DND-41 (cell line): ENCODE measurements around the gene TXNDC2.

Experiments
- ATAC-seq: fragments of 200-7000 bp; cut with Tn5 transposase; 3 replicates; pipeline ENCODE4 v1.9.1; 2021; ENCODE audit warnings: low read depth; ENCODE audit not compliant: insufficient read depth
- DNase-seq: peaks from one replicate; pipeline ENCODE4 v3.0.0-alpha.2; 2020
- H2AFZ ChIP-seq: 2 replicates; pipeline ENCODE4 v1.6.0; 2012; ENCODE audit warnings: low read depth, low read length
- H3K27ac ChIP-seq: 2 replicates; pipeline ENCODE4 v1.5.1; 2012; ENCODE audit warnings: low read length, inconsistent platforms
- H3K27me3 ChIP-seq: fragments of 200-600 bp; sonication (generic); 2 replicates; pipeline ENCODE4 v1.6.0; 2012; ENCODE audit warnings: low read length, mild to moderate bottlenecking, inconsistent platforms; ENCODE audit not compliant: insufficient read depth, poor library complexity
- H3K36me3 ChIP-seq: 2 replicates; pipeline ENCODE4 v1.5.1; 2012; ENCODE audit warnings: low read length, inconsistent platforms; ENCODE audit not compliant: insufficient read depth
- H3K4me1 ChIP-seq: 2 replicates; pipeline ENCODE4 v1.5.1; 2012; ENCODE audit warnings: mild to moderate bottlenecking, low read length; ENCODE audit not compliant: insufficient read depth
- H3K4me2 ChIP-seq: 2 replicates; pipeline ENCODE4 v1.6.0; 2012; ENCODE audit warnings: mild to moderate bottlenecking, moderate library complexity, low read length, inconsistent platforms; ENCODE audit not compliant: insufficient read depth
- H3K4me3 ChIP-seq, 2 experiments: fragments of 200-600 bp in 1 of 2; shearing (Covaris generic) in 1 of 2; 2 replicates each; pipeline ENCODE4 v1.5.1; 2012 to 2016; ENCODE audit warnings: inconsistent platforms in 2 of 2, low read length in 2 of 2, mild to moderate bottlenecking in 2 of 2, low read depth in 1 of 2, moderate library complexity in 1 of 2
- H3K79me2 ChIP-seq: 2 replicates; pipeline ENCODE4 v1.6.0; 2012; ENCODE audit warnings: low read length, inconsistent platforms; ENCODE audit not compliant: insufficient read depth
- H3K9ac ChIP-seq: 2 replicates; pipeline ENCODE4 v1.6.0; 2012; ENCODE audit warnings: low read depth, mild to moderate bottlenecking, inconsistent platforms, low read length, moderate library complexity
- H3K9me3 ChIP-seq: 2 replicates; pipeline ENCODE4 v1.5.1; 2012; ENCODE audit warnings: low read length, moderate library complexity, mild to moderate bottlenecking, inconsistent platforms; ENCODE audit not compliant: insufficient read depth, severe bottlenecking
- H4K20me1 ChIP-seq: 2 replicates; pipeline ENCODE4 v1.6.0; 2012; ENCODE audit warnings: low read length; ENCODE audit not compliant: insufficient read depth
- EZH2 ChIP-seq: IDR thresholded peaks from 3 replicates; pipeline ENCODE4 v1.6.1; 2012; ENCODE audit warnings: borderline replicate concordance, low read depth, mild to moderate bottlenecking, moderate library complexity, low read length, inconsistent platforms; ENCODE audit not compliant: severe bottlenecking
- TF ChIP-seq, protein P1 (sequence below): IDR thresholded peaks from 2 replicates; pipeline ENCODE4 v1.5.1; 2012; ENCODE audit warnings: borderline replicate concordance, low read length, moderate library complexity, mild to moderate bottlenecking; ENCODE audit not compliant: poor library complexity, severe bottlenecking; ENCODE audit errors: extremely low read depth

TXNDC2 gene

DNA sequence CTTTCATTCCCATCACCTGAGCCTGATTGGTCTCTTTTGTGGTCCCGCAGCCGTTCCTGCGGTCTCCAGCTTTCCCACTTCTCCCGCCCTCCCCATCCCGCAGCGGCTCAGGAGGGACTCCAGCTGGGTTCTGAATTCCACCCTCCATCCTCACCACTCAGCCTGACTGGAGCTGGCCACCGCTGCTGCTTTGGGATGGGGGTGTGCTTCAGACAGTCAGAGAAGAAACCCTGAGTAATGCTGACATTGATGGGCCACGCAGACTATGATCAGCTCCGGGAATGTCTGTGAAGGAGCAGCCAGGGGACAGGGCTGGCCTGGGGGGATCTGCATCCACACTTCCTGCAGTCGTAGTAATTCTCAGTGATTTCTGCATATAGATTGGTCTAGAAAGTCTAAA is 45.9 kb upstream of the TXNDC2 start:
- no peak overlapping the region for H3K27ac ChIP-seq

DNA sequence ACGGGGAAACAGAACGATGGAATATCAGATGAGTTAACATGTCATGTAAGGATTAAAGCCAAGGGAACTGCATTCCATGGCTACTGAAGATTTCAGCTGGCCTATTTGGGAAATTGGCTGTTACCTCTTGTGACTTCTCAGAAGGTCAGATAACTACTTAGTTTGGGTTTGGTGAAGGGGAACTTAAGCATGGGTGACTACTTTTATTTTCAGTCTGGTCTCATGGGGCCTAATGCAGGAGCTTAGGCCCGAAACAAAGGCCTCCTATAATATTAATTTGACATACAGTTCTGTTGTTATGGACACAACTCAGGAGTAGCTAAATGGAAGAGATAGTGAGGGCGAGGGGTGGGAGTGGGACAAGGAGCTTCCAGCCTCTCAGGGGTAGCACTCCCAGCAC is 44.0 kb upstream of the TXNDC2 start:
- Histone ChIP-seq H3K4me1 (no peaks in the 10 kb centered on the region), H3K9ac (no peak overlapping the region), H3K27me3 (peaks cover 15% of the 10 kb centered on the region), H3K4me2 (no peak overlapping the region), H2AFZ (no peak overlapping the region), H3K36me3 (no peaks in the 10 kb centered on the region), H3K79me2 (no peaks in the 10 kb centered on the region), H3K4me3 (no peak overlapping the region), H3K27ac (no peak overlapping the region), H4K20me1 (no peaks in the 10 kb centered on the region), H3K9me3 (no peaks in the 10 kb centered on the region)
- TF ChIP-seq, protein P1, sequence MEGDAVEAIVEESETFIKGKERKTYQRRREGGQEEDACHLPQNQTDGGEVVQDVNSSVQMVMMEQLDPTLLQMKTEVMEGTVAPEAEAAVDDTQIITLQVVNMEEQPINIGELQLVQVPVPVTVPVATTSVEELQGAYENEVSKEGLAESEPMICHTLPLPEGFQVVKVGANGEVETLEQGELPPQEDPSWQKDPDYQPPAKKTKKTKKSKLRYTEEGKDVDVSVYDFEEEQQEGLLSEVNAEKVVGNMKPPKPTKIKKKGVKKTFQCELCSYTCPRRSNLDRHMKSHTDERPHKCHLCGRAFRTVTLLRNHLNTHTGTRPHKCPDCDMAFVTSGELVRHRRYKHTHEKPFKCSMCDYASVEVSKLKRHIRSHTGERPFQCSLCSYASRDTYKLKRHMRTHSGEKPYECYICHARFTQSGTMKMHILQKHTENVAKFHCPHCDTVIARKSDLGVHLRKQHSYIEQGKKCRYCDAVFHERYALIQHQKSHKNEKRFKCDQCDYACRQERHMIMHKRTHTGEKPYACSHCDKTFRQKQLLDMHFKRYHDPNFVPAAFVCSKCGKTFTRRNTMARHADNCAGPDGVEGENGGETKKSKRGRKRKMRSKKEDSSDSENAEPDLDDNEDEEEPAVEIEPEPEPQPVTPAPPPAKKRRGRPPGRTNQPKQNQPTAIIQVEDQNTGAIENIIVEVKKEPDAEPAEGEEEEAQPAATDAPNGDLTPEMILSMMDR = no peak
- no peak for TF ChIP-seq EZH2
- ATAC-seq = no peak
- no peak for DNase-seq

More for the DNA sequence above, 45.9 kb upstream of the TXNDC2 start:
- peaks cover 25% of the 10 kb centered on the region for H3K27me3 ChIP-seq
- no peaks in the 10 kb centered on the region for H3K79me2 ChIP-seq
- H3K4me1 ChIP-seq = no peaks in the 10 kb centered on the region
- H3K4me3 ChIP-seq = no peak overlapping the region
- no peaks in the 10 kb centered on the region for H3K9me3 ChIP-seq
- TF ChIP-seq EZH2 = no peak
- TF ChIP-seq, protein P1 = no peak
- no peak overlapping the region for H2AFZ ChIP-seq
- DNase-seq = no peak
- no peak overlapping the region for H3K4me2 ChIP-seq
- H3K36me3 ChIP-seq = no peaks in the 10 kb centered on the region
- no peak overlapping the region for H3K9ac ChIP-seq
- no peaks in the 10 kb centered on the region for H4K20me1 ChIP-seq
- no peak for ATAC-seq

DNA sequence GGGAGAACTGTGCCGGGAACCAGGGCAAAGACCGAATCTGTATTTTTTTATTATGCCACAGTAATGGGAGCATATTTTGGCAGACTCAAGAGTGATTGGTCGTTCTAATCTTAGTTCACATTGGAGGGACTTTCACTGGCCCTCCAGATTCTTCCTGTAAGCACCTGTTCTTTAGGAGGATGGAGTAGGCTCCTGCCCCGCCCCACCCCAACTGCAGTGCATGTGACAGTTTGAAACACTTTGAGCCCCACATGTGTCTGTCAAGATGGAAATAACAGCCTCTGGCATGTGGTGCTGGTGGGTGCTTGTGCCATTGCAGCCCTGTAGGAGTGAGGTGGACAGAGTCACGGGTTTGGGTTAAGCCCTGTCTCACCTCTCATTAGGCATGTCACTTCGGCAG is 43.3 kb upstream of the TXNDC2 start:
- Histone ChIP-seq H3K4me3 (no peak overlapping the region), H3K27me3 (peaks cover 17% of the 10 kb centered on the region), H3K79me2 (no peaks in the 10 kb centered on the region), H3K4me2 (no peak overlapping the region), H3K9ac (no peak overlapping the region), H4K20me1 (no peaks in the 10 kb centered on the region), H3K9me3 (no peaks in the 10 kb centered on the region), H3K4me1 (no peaks in the 10 kb centered on the region), H3K36me3 (no peaks in the 10 kb centered on the region), H2AFZ (no peak overlapping the region), H3K27ac (no peak overlapping the region)
- no peak for ATAC-seq
- no peak for DNase-seq
- TF ChIP-seq EZH2 = no peak
- TF ChIP-seq, protein P1 = no peak

DNA sequence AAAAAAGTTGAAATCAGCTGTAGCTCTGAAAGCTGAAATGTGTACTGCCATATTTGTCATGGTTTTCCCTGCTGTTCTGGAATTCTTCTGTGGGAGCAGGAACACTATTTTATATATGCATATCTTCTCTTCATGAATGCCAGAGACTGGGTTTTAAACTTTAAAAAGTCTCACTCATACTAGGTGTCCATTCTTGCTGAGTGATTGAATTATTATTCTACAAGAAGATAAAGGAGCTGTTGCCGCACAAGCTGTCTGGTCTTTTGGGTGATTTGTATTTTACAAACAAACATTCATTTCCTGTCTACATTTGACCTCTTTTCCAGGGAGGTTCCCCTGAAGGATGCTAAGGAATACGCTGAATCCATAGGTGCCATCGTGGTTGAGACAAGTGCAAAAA is 40.5 kb upstream of the TXNDC2 start:
- Histone ChIP-seq H3K27me3 (peaks cover 12% of the 10 kb centered on the region), H3K4me1 (no peaks in the 10 kb centered on the region), H2AFZ (no peak overlapping the region), H3K4me3 (no peak overlapping the region), H3K27ac (no peak overlapping the region), H3K79me2 (no peaks in the 10 kb centered on the region), H3K4me2 (no peak overlapping the region), H4K20me1 (no peaks in the 10 kb centered on the region), H3K36me3 (no peaks in the 10 kb centered on the region), H3K9ac (no peak overlapping the region), H3K9me3 (no peaks in the 10 kb centered on the region)
- TF ChIP-seq EZH2 = no peak
- TF ChIP-seq, protein P1 = no peak
- ATAC-seq = no peak
- no peak for DNase-seq
